ENCODE results near the gene SPARCL1.

DNA sequence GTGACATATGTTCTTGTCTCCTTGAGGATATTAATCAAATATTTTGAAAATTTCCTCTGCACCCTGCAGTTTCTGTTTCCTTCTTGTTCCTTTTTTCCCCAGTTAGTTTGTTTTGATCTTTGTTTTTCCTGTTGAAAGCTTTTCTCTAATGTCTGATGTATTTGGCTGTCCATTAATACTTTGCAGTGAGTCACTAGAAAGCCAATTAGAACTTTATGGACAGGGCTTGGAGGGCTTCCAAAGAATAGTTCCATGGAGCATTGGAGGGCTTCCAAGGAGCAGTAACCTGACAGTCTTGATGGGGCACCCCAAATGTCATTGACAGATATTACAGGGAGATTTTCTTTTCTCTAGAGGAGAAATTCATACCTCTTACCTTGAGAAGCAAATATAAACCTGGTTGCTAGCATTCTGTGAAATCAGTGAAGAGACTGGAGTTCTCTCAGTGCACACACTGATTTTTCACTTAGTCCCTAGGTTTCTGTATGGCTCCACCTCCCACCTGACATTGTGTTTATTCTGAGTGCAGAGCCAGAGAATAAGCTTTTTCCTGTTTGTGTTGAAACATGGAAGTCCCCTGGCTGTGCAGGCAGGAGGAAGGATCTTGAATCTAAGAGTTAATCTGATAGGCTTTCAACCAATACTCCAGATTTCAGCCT is 26.5 kb downstream of the SPARCL1 start:
- no peak for TF ChIP-seq CTCF (conservative IDR thresholded peaks at IDR 0.05 in 1 of 2, IDR thresholded peaks at IDR 0.05 in 1 of 2; ENCODE audit: low read depth in 1 of 2, low read length in 2 of 2)
- no peak for TF ChIP-seq EZH2 (IDR thresholded peaks at IDR 0.05; ENCODE audit: low read length, missing control alignments)
